Smooth muscle cell (in vitro differentiated cells): ENCODE results near the gene S100P. TPM values are rescaled to one million over a fixed set of nuclear protein-coding genes. Genes with fewer than 3 reads are reported as not detected.

ENCODE experiments used
- DNase-seq: peaks from one replicate; lab custom pipeline; 2025; ENCODE audit not compliant: unreplicated experiment; lab: John Stamatoyannopoulos, UW
- H2AFZ ChIP-seq: fragments of 200-600 bp; sonication (generic); 2 replicates; pipeline ENCODE4 v1.6.0; 2016; ENCODE audit warnings: antibody characterized with exemption, low read depth, mild to moderate bottlenecking
- H3F3A ChIP-seq: fragments of 200-600 bp; sonication (generic); 2 replicates; pipeline ENCODE4 v1.6.0; 2017; ENCODE audit warnings: antibody characterized with exemption, low read depth
- H3K27ac ChIP-seq: fragments of 200-600 bp; sonication (generic); 2 replicates; pipeline ENCODE4 v1.5.1; 2016; ENCODE audit warnings: low read depth, mild to moderate bottlenecking
- H3K27me3 ChIP-seq: fragments of 200-600 bp; sonication (generic); 2 replicates; pipeline ENCODE4 v1.6.1; 2016; ENCODE audit warnings: low read depth, mild to moderate bottlenecking
- H3K36me3 ChIP-seq: fragments of 200-600 bp; sonication (generic); 2 replicates; pipeline ENCODE4 v1.5.1; 2016; ENCODE audit warnings: low read depth
- H3K4me1 ChIP-seq: fragments of 200-600 bp; sonication (generic); 2 replicates; pipeline ENCODE4 v1.5.1; 2016; ENCODE audit warnings: low read depth
- H3K4me2 ChIP-seq: fragments of 200-600 bp; sonication (generic); 2 replicates; pipeline ENCODE4 v1.6.0; 2016; ENCODE audit warnings: mild to moderate bottlenecking
- H3K4me3 ChIP-seq: fragments of 200-600 bp; sonication (generic); 2 replicates; pipeline ENCODE4 v1.5.1; 2016; ENCODE audit warnings: mild to moderate bottlenecking
- H3K79me2 ChIP-seq: fragments of 200-600 bp; sonication (generic); 2 replicates; pipeline ENCODE4 v1.6.0; 2016; ENCODE audit warnings: low read depth, mild to moderate bottlenecking
- H3K9ac ChIP-seq: fragments of 200-600 bp; sonication (generic); 2 replicates; pipeline ENCODE4 v1.6.0; 2016; ENCODE audit warnings: low read depth
- H3K9me3 ChIP-seq: fragments of 200-600 bp; sonication (generic); replicated peaks from 2 replicates; pipeline ENCODE4 v1.5.1; 2016; ENCODE audit warnings: low read depth
- H4K20me1 ChIP-seq: fragments of 200-600 bp; sonication (generic); 2 replicates; pipeline ENCODE4 v1.6.0; 2016; ENCODE audit warnings: low read depth
- CTCF ChIP-seq: fragments of 200-600 bp; sonication (generic); IDR thresholded peaks from 2 replicates; pipeline ENCODE4 v1.5.1; 2017; ENCODE audit warnings: borderline replicate concordance, mild to moderate bottlenecking, antibody characterized with exemption; ENCODE audit not compliant: insufficient read depth, poor library complexity, severe bottlenecking
- WGBS: methylation state at CpG from one replicate; pipeline ENCODE4 v1.1.7; 2016; ENCODE audit warnings: low lambda C conversion rate; 5-methylcytosine and 5-hydroxymethylcytosine counted together
- polyA plus RNA-seq: library from polyadenylated mRNA; unstranded; fragments of >200 nt; fragmentation: Nextera tagmentation; extraction: Ambion mirVana; gene quantifications from 2 replicates; pipeline ENCODE4 v1.2.1, GENCODE V29; 2016
- total RNA-seq: library from RNA; depleted of rRNA; stranded (reverse); fragments of >200 nt; gene quantifications from 2 replicates; pipeline ENCODE4 v1.2.3, GENCODE V29; 2014

Gene S100P
- total and polyA plus RNA-seq, 2 experiments from 2014 or later = 4.0 to 6.6 TPM

- TF ChIP-seq CTCF = no peak
- H3K4me2 ChIP-seq = peak within 1 kb of the TSS; percentile 94
- peaks cover 17% of the 10 kb centered on the region for H3K4me1 ChIP-seq
- DNase-seq = peak; percentile 58
- peak within 1 kb of the TSS; percentile 97 for H2AFZ ChIP-seq
- no peaks in the 10 kb centered on the region for H3K36me3 ChIP-seq
- no peaks in the 10 kb centered on the region for H3K9me3 ChIP-seq
- peaks cover 48% of the 10 kb centered on the region for H3K79me2 ChIP-seq
- H3K9ac ChIP-seq = peak within 1 kb of the TSS; percentile 68
- H4K20me1 ChIP-seq = peaks cover 30% of the 10 kb centered on the region
- peak within 1 kb of the TSS; percentile 79 for H3K4me3 ChIP-seq
- no peaks in the 10 kb centered on the region for H3F3A ChIP-seq
- H3K27ac ChIP-seq = peak within 1 kb of the TSS; percentile 69
- H3K27me3 ChIP-seq = no peaks in the 10 kb centered on the region
- under 1% methylated on average over 72 of the region's 72 CpGs for WGBS
Measured at GRCh38 chr4:6709230-6710114, 15.8 kb downstream of the S100P start, which contains the start of gene MRFAP1L1. MRFAP1L1 (minus strand) TSS chr4:6709865; CDS start chr4:6709629, 236 bp downstream.

GRCh38 chr4:6710282-6710681 is 16.6 kb downstream of the S100P start:
- H3K27me3 ChIP-seq = no peaks in the 10 kb centered on the region
- peaks cover 40% of the 10 kb centered on the region for H3K79me2 ChIP-seq
- no peak for TF ChIP-seq CTCF
- 15% methylated on average over 6 of the region's 6 CpGs for WGBS
- no peaks in the 10 kb centered on the region for H3K36me3 ChIP-seq
- peak overlapping the region; percentile 79 for H3K4me3 ChIP-seq
- no peak overlapping the region for H3K27ac ChIP-seq
- H3K9me3 ChIP-seq = no peaks in the 10 kb centered on the region
- peak overlapping the region; percentile 94 for H3K4me2 ChIP-seq
- H3F3A ChIP-seq = no peaks in the 10 kb centered on the region
- peaks cover 29% of the 10 kb centered on the region for H4K20me1 ChIP-seq
- H2AFZ ChIP-seq = peak overlapping the region; percentile 97
- no peak for DNase-seq
- peaks cover 17% of the 10 kb centered on the region for H3K4me1 ChIP-seq
- H3K9ac ChIP-seq = no peak overlapping the region

GRCh38 chr4:6710996-6711395 is 17.3 kb downstream of the S100P start:
- no peaks in the 10 kb centered on the region for H3K36me3 ChIP-seq
- H2AFZ ChIP-seq = no peak overlapping the region
- no peak overlapping the region for H3K9ac ChIP-seq
- WGBS = 96% methylated on average over 2 of the region's 2 CpGs
- no peaks in the 10 kb centered on the region for H3K27me3 ChIP-seq
- no peak overlapping the region for H3K4me2 ChIP-seq
- no peak overlapping the region for H3K4me3 ChIP-seq
- H3K4me1 ChIP-seq = peaks cover 17% of the 10 kb centered on the region
- H3F3A ChIP-seq = no peaks in the 10 kb centered on the region
- TF ChIP-seq CTCF = no peak
- no peak overlapping the region for H3K27ac ChIP-seq
- peaks cover 32% of the 10 kb centered on the region for H3K79me2 ChIP-seq
- DNase-seq = no peak
- H3K9me3 ChIP-seq = no peaks in the 10 kb centered on the region
- H4K20me1 ChIP-seq = peaks cover 25% of the 10 kb centered on the region

GRCh38 chr4:6714954-6715353 is 21.3 kb downstream of the S100P start:
- Histone ChIP-seq H3K27ac (no peak overlapping the region), H3F3A (peaks cover 10% of the 10 kb centered on the region), H3K9ac (no peak overlapping the region), H3K4me2 (peak overlapping the region; percentile 96), H3K27me3 (no peaks in the 10 kb centered on the region), H2AFZ (peak overlapping the region; percentile 65), H3K79me2 (peaks cover 23% of the 10 kb centered on the region), H3K36me3 (no peaks in the 10 kb centered on the region), H3K9me3 (no peaks in the 10 kb centered on the region), H3K4me1 (peaks cover 13% of the 10 kb centered on the region), H3K4me3 (no peak overlapping the region), H4K20me1 (peaks cover 17% of the 10 kb centered on the region)
- no peak for DNase-seq
- TF ChIP-seq CTCF = no peak
- WGBS = 85% methylated on average over 1 of the region's 1 CpG
